ENCODE data around the gene NUP133. TPM values are rescaled to one million over a fixed set of nuclear protein-coding genes. Genes with fewer than 3 reads are reported as not detected.

The NUP133 gene
- total and polyA plus RNA-seq, 2 donors (not counting 3 experiments of a cell fraction or from before 2014, with no cell fraction given): 13.4 to 43.2 TPM

- Histone ChIP-seq H2AFZ (ENCODE audit: low read depth, low read length) (no peak overlapping the region), H3K4me3 (replicated peaks in 1 of 3; ENCODE audit: insufficient read depth in 1 of 3, low read depth in 1 of 3, low read length in 3 of 3) (no peak overlapping the region), H3K36me3 (ENCODE audit: control insufficient read depth in 2 of 2, extremely low read depth in 1 of 2, insufficient read depth in 2 of 2, low read length in 2 of 2) (no peaks in the 10 kb centered on the region), H3K9me3 (replicated peaks; ENCODE audit: control insufficient read depth, insufficient read depth, low read length) (no peaks in the 10 kb centered on the region), H3K79me2 (ENCODE audit: control insufficient read depth, insufficient read depth, low read length) (no peaks in the 10 kb centered on the region), H3K9me1 (replicated peaks; ENCODE audit: control insufficient read depth, extremely low read depth, insufficient read depth, low read length) (no peaks in the 10 kb centered on the region), H3K4me2 (ENCODE audit: insufficient read depth, low read length) (no peak overlapping the region), H4K20me1 (replicated peaks; ENCODE audit: control insufficient read depth, extremely low read depth, insufficient read depth, low read length) (no peaks in the 10 kb centered on the region), H3K27ac (ENCODE audit: insufficient read depth, low read depth, low read length) (no peak overlapping the region), H3K27me3 (ENCODE audit: control insufficient read depth in 2 of 2, insufficient read depth in 2 of 2, low read length in 2 of 2) (peaks cover 43 to 58% of the 10 kb centered on the region in 2 experiments), H3K9ac (replicated peaks; ENCODE audit: extremely low read depth, insufficient read depth, low read length) (no peak overlapping the region), H3K4me1 (ENCODE audit: control insufficient read depth, extremely low read depth, insufficient read depth, low read length) (no peaks in the 10 kb centered on the region)
- intact Hi-C loops (cut with micrococcal nuclease): loop anchor here (5.0 kb wide), 2 partner anchors 90 to 175 kb away; partner anchors contain the start of gene CCSAP
- ChIA-PET CTCF (no interaction called here), POLR2A (no interaction called here)
- dilution Hi-C loops (cut with MboI; ENCODE audit: extremely low pct_ligation_motif_present, low sequenced_read_pairs): no loop called here
- TF ChIP-seq EZH2 (IDR thresholded peaks at IDR 0.05; ENCODE audit: borderline replicate concordance, low read depth, low read length, severe bottlenecking) (no peak), JUN (IDR thresholded peaks at IDR 0.05; ENCODE audit: borderline replicate concordance, insufficient read depth, insufficient read length, low read depth) (no peak), GATA2 (IDR thresholded peaks at IDR 0.05; ENCODE audit: insufficient read depth, insufficient read length, low read depth, low read length) (no peak), POLR2A (IDR thresholded peaks at IDR 0.05; ENCODE audit: low read depth, low read length) (no peak), FOS (IDR thresholded peaks at IDR 0.05; ENCODE audit: borderline replicate concordance, insufficient read depth, low read length) (no peak), MAX (IDR thresholded peaks at IDR 0.05; ENCODE audit: insufficient read depth, insufficient read length) (no peak), MYC (IDR thresholded peaks at IDR 0.05; ENCODE audit: low read depth, low read length) (no peak), CTCF (IDR thresholded peaks at IDR 0.05; ENCODE audit: extremely low read depth in 1 of 2, insufficient read depth in 1 of 2, low read depth in 1 of 2, low read length in 2 of 2) (no peak), POLR2AphosphoS5 (IDR thresholded peaks at IDR 0.05; ENCODE audit: insufficient read depth, low read depth, low read length) (no peak)
- DNase-seq (ENCODE audit: low read depth, low spot score) (no peak), FAIRE-seq (no peak)
- BruUV-seq (replicated peaks): no TSS peak
Measured at GRCh38 chr1:229432116-229432461, 76.1 kb downstream of the NUP133 start.

Measured in endothelial cell of umbilical vein (primary cell).